ENCODE results near the gene CTCFL.

- TF ChIP-seq, protein P1, sequence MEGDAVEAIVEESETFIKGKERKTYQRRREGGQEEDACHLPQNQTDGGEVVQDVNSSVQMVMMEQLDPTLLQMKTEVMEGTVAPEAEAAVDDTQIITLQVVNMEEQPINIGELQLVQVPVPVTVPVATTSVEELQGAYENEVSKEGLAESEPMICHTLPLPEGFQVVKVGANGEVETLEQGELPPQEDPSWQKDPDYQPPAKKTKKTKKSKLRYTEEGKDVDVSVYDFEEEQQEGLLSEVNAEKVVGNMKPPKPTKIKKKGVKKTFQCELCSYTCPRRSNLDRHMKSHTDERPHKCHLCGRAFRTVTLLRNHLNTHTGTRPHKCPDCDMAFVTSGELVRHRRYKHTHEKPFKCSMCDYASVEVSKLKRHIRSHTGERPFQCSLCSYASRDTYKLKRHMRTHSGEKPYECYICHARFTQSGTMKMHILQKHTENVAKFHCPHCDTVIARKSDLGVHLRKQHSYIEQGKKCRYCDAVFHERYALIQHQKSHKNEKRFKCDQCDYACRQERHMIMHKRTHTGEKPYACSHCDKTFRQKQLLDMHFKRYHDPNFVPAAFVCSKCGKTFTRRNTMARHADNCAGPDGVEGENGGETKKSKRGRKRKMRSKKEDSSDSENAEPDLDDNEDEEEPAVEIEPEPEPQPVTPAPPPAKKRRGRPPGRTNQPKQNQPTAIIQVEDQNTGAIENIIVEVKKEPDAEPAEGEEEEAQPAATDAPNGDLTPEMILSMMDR (IDR thresholded peaks at IDR 0.05; ENCODE audit: borderline replicate concordance, extremely low read depth, low read length, poor library complexity, severe bottlenecking), result no peak
- no peak for TF ChIP-seq EZH2 (IDR thresholded peaks at IDR 0.05; ENCODE audit: borderline replicate concordance, low read depth, low read length, severe bottlenecking)
These were observed 56.2 kb downstream of the CTCFL start for GRCh38 chr20:57468523-57469417.

Data from DND-41 (cell line).